Gastroesophageal sphincter (tissue), 3 donors: ENCODE results near the gene LYST.

Experiments used
- POLR2A ChIP-seq, 2 donors: fragments of 450-650 bp; IDR thresholded peaks; one replicate each; pipeline ENCODE4 v1.6.1; 2017; ENCODE audit warnings: antibody characterized with exemption in 2 of 2, mild to moderate bottlenecking in 2 of 2, moderate library complexity in 1 of 2
- TF ChIP-seq, protein P1 (sequence below), 4 experiments: fragments of 200-600 bp in 2 of 4; fragments of 450-650 bp in 2 of 4; sonication (generic) in 1 of 4; IDR thresholded peaks; one replicate each; pipeline ENCODE4 v1.5.1; 2017 to 2019; ENCODE audit warnings: antibody characterized with exemption in 4 of 4, mild to moderate bottlenecking in 2 of 4, moderate library complexity in 2 of 4

DNA sequence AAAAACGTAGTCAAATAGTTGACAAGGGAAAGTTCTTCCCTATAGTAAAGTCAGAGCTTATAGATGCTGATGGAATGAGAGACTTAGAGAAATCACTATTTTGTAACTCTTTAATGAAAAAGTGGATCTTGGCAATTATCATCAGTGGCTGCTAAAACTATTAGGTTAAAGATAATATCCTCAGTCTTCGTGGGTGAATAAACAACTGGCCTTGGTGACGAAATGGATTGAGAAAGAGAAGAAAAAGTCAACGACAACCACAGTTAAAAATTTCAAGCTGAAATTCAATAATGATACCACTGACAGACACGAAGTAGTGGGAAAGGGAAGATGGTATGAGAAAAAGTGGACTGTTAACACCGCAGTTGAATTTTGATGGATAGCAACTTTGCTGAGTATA lies 127.1 kb downstream of the LYST start:
- TF ChIP-seq, protein P1, sequence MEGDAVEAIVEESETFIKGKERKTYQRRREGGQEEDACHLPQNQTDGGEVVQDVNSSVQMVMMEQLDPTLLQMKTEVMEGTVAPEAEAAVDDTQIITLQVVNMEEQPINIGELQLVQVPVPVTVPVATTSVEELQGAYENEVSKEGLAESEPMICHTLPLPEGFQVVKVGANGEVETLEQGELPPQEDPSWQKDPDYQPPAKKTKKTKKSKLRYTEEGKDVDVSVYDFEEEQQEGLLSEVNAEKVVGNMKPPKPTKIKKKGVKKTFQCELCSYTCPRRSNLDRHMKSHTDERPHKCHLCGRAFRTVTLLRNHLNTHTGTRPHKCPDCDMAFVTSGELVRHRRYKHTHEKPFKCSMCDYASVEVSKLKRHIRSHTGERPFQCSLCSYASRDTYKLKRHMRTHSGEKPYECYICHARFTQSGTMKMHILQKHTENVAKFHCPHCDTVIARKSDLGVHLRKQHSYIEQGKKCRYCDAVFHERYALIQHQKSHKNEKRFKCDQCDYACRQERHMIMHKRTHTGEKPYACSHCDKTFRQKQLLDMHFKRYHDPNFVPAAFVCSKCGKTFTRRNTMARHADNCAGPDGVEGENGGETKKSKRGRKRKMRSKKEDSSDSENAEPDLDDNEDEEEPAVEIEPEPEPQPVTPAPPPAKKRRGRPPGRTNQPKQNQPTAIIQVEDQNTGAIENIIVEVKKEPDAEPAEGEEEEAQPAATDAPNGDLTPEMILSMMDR (IDR thresholded peaks at IDR 0.05): no peak
- TF ChIP-seq POLR2A (IDR thresholded peaks at IDR 0.05): no peak
